Neural cell (in vitro differentiated cells): ENCODE results near the gene KRT39. TPM values are rescaled to one million over a fixed set of nuclear protein-coding genes. Genes with fewer than 3 reads are reported as not detected.

Source experiments
- H2AFZ ChIP-seq: fragments of 200-600, 300-800 bp; sonication (generic), shearing (Covaris generic); 2 replicates; pipeline ENCODE4 v1.6.0; 2014; ENCODE audit warnings: low read depth, mild to moderate bottlenecking, antibody characterized with exemption, low read length, moderate library complexity
- H3F3A ChIP-seq: fragments of 200-600 bp; shearing (Covaris generic); 2 replicates; pipeline ENCODE4 v1.6.1; 2016; ENCODE audit warnings: mild to moderate bottlenecking, moderate library complexity, mixed read lengths, antibody characterized with exemption, low read length; ENCODE audit not compliant: insufficient read depth, poor library complexity, severe bottlenecking
- H3K27ac ChIP-seq: fragments of 200-600, 300-800 bp; sonication (generic), shearing (Covaris generic); 2 replicates; pipeline ENCODE4 v1.5.1; 2014; ENCODE audit warnings: mild to moderate bottlenecking, low read length, moderate library complexity
- H3K27me3 ChIP-seq: fragments of 300-800, 200-600 bp; sonication (generic), shearing (Covaris generic); 2 replicates; pipeline ENCODE4 v1.6.0; 2014; ENCODE audit warnings: mild to moderate bottlenecking, low read depth, low read length, moderate library complexity; ENCODE audit not compliant: insufficient read depth
- H3K36me3 ChIP-seq: fragments of 300-800, 200-600 bp; sonication (generic), shearing (Covaris generic); 2 replicates; pipeline ENCODE4 v1.5.1; 2014; ENCODE audit warnings: mild to moderate bottlenecking, antibody characterized with exemption, low read length, moderate library complexity; ENCODE audit not compliant: insufficient read depth
- H3K4me2 ChIP-seq: fragments of 300-800, 200-600 bp; sonication (generic), shearing (Covaris generic); 2 replicates; pipeline ENCODE4 v1.6.0; 2014; ENCODE audit warnings: mild to moderate bottlenecking, low read length
- H3K4me3 ChIP-seq: fragments of 300-800, 200-600 bp; sonication (generic), shearing (Covaris generic); 2 replicates; pipeline ENCODE4 v1.5.1; 2014; ENCODE audit warnings: mild to moderate bottlenecking, low read length, moderate library complexity
- H3K79me2 ChIP-seq: fragments of 200-600 bp; shearing (Covaris generic); replicated peaks from 2 replicates; pipeline ENCODE4 v1.6.0; 2014; ENCODE audit warnings: mild to moderate bottlenecking, low read length, moderate library complexity; ENCODE audit not compliant: insufficient read depth
- H3K9ac ChIP-seq: fragments of 300-800, 200-600 bp; sonication (generic), shearing (Covaris generic); 2 replicates; pipeline ENCODE4 v1.6.1; 2016; ENCODE audit warnings: mild to moderate bottlenecking, low read length, mixed read lengths
- H3K9me2 ChIP-seq: fragments of 200-600 bp; shearing (Covaris generic); 2 replicates; pipeline ENCODE4 v1.6.1; 2016; ENCODE audit warnings: mild to moderate bottlenecking, low read length, mixed read lengths; ENCODE audit not compliant: insufficient read depth
- H3K9me3 ChIP-seq: fragments of 200-600, 300-800 bp; sonication (generic), shearing (Covaris generic); 2 replicates; pipeline ENCODE4 v1.6.1; 2016; ENCODE audit warnings: mild to moderate bottlenecking, mixed run types, low read length, moderate library complexity, mixed read lengths
- H4K20me1 ChIP-seq: fragments of 200-600 bp; shearing (Covaris generic); 2 replicates; pipeline ENCODE4 v1.6.1; 2016; ENCODE audit warnings: mild to moderate bottlenecking, mixed run types; ENCODE audit not compliant: insufficient read depth
- CTCF ChIP-seq: fragments of 450-650 bp; IDR thresholded peaks from 2 replicates; pipeline ENCODE4 v1.5.1; 2014; ENCODE audit warnings: antibody characterized with exemption, mild to moderate bottlenecking, moderate library complexity; ENCODE audit not compliant: poor library complexity, severe bottlenecking
- EP300 ChIP-seq: fragments of 450-650 bp; conservative IDR thresholded peaks from 2 replicates; pipeline ENCODE4 v1.6.1; 2014; ENCODE audit warnings: antibody characterized with exemption, mild to moderate bottlenecking, moderate library complexity; ENCODE audit not compliant: poor library complexity, severe bottlenecking
- EZH2 ChIP-seq: fragments of 200-600, 300-800 bp; shearing (Covaris generic), sonication (generic); IDR thresholded peaks from 2 replicates; pipeline ENCODE4 v1.6.1; 2014; ENCODE audit warnings: antibody characterized with exemption, low read length, borderline replicate concordance, mild to moderate bottlenecking; ENCODE audit not compliant: insufficient read depth, poor library complexity, severe bottlenecking
- MXI1 ChIP-seq: fragments of 450-650 bp; conservative IDR thresholded peaks from 2 replicates; pipeline ENCODE4 v1.6.1; 2014; ENCODE audit warnings: antibody characterized with exemption, mild to moderate bottlenecking; ENCODE audit not compliant: poor library complexity, severe bottlenecking
- POLR2AphosphoS5 ChIP-seq: IDR thresholded peaks from 2 replicates; pipeline ENCODE4 v1.6.1; 2012
- RAD21 ChIP-seq: fragments of 450-650 bp; conservative IDR thresholded peaks from 2 replicates; pipeline ENCODE4 v1.6.1; 2014; ENCODE audit warnings: antibody characterized with exemption, mild to moderate bottlenecking, moderate library complexity
- SMC3 ChIP-seq: fragments of 450-650 bp; conservative IDR thresholded peaks from 2 replicates; pipeline ENCODE4 v1.6.1; 2014; ENCODE audit warnings: antibody characterized with exemption, mild to moderate bottlenecking, moderate library complexity; ENCODE audit not compliant: poor library complexity
- TAF1 ChIP-seq: IDR thresholded peaks from 2 replicates; pipeline ENCODE4 v1.6.1; 2012; ENCODE audit warnings: low read depth
- polyA plus RNA-seq: library from polyadenylated mRNA; depleted of rRNA; stranded (reverse); fragments of >200 nt; gene quantifications from 2 replicates; pipeline ENCODE4 v1.2.3, GENCODE V29; 2014
- TF ChIP-seq, protein P1 (sequence below): IDR thresholded peaks from 2 replicates; pipeline ENCODE4 v1.6.1; 2012; ENCODE audit warnings: borderline replicate concordance

Gene KRT39
- polyA plus RNA-seq, 1 donor from 2014 or later, result not detected

DNA sequence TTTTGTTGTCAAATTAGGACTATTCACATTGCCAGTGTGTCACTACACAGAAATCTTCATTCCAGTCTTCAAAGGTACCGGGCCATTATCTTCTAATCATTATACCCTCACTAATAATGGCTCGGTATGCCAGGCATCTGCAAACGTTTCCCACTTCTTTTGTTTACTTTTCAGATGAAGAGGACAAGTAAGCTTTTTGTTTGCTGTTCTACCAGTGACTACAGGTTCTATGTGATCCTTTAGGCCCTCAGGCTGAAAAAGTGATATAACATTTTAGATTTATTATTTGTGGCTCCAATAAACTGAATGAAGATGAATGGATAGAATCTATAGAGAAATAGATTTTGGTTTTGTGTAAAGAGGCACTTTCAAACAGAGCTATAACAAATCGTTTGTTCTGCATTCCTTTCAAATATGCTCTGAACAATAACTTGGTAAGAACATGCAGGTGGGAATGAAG, 42.6 kb upstream of the KRT39 start:
- Histone ChIP-seq H3K9me3 (no peaks in the 10 kb centered on the region), H4K20me1 (no peaks in the 10 kb centered on the region), H3K4me2 (no peak overlapping the region), H3F3A (no peaks in the 10 kb centered on the region), H3K9me2 (no peaks in the 10 kb centered on the region), H3K27me3 (no peaks in the 10 kb centered on the region), H3K9ac (no peak overlapping the region), H3K4me3 (no peak overlapping the region), H3K27ac (no peak overlapping the region), H3K79me2 (no peaks in the 10 kb centered on the region), H2AFZ (no peak overlapping the region), H3K36me3 (no peaks in the 10 kb centered on the region)
- TF ChIP-seq TAF1 (no peak), MXI1 (no peak), EZH2 (no peak), POLR2AphosphoS5 (no peak), SMC3 (no peak), EP300 (no peak), CTCF (no peak), RAD21 (no peak)
- TF ChIP-seq, protein P1, sequence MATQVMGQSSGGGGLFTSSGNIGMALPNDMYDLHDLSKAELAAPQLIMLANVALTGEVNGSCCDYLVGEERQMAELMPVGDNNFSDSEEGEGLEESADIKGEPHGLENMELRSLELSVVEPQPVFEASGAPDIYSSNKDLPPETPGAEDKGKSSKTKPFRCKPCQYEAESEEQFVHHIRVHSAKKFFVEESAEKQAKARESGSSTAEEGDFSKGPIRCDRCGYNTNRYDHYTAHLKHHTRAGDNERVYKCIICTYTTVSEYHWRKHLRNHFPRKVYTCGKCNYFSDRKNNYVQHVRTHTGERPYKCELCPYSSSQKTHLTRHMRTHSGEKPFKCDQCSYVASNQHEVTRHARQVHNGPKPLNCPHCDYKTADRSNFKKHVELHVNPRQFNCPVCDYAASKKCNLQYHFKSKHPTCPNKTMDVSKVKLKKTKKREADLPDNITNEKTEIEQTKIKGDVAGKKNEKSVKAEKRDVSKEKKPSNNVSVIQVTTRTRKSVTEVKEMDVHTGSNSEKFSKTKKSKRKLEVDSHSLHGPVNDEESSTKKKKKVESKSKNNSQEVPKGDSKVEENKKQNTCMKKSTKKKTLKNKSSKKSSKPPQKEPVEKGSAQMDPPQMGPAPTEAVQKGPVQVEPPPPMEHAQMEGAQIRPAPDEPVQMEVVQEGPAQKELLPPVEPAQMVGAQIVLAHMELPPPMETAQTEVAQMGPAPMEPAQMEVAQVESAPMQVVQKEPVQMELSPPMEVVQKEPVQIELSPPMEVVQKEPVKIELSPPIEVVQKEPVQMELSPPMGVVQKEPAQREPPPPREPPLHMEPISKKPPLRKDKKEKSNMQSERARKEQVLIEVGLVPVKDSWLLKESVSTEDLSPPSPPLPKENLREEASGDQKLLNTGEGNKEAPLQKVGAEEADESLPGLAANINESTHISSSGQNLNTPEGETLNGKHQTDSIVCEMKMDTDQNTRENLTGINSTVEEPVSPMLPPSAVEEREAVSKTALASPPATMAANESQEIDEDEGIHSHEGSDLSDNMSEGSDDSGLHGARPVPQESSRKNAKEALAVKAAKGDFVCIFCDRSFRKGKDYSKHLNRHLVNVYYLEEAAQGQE, result no peak

- H3K36me3 ChIP-seq, result no peaks in the 10 kb centered on the region
- no peak within 1 kb of the TSS for H3K4me3 ChIP-seq
- H3K27ac ChIP-seq, result no peak within 1 kb of the TSS
- H3K4me2 ChIP-seq, result no peak within 1 kb of the TSS
- TF ChIP-seq EZH2, result no peak
- no peak for TF ChIP-seq MXI1
- no peak for TF ChIP-seq SMC3
- TF ChIP-seq CTCF, result no peak
- no peaks in the 10 kb centered on the region for H3K9me2 ChIP-seq
- no peak within 1 kb of the TSS for H3K9ac ChIP-seq
- no peaks in the 10 kb centered on the region for H3K9me3 ChIP-seq
- H3F3A ChIP-seq, result no peaks in the 10 kb centered on the region
- no peaks in the 10 kb centered on the region for H4K20me1 ChIP-seq
- H3K27me3 ChIP-seq, result no peaks in the 10 kb centered on the region
- H2AFZ ChIP-seq, result no peak within 1 kb of the TSS
- H3K79me2 ChIP-seq, result no peaks in the 10 kb centered on the region
Measured at GRCh38 chr17:41008811-41009210, 42.1 kb upstream of the KRT39 start, which contains the start of gene KRTAP3-1. Gene KRTAP3-1, minus strand, starts transcription at chr17:41009128. Its CDS starts 54 bp downstream, at chr17:41009074.
